Measurements from ENCODE around the gene CHI3L1. TPM values are rescaled to one million over a fixed set of nuclear protein-coding genes. Genes with fewer than 3 reads are reported as not detected.

CHI3L1 gene
- total RNA-seq, 1 experiment from 2014 or later = not detected

GRCh38 chr1:203148579-203148978 lies 37.9 kb downstream of the CHI3L1 start:
- POLR2A ChIA-PET = no interaction called here
- RAD21 ChIA-PET (ENCODE audit: low non-redundant PET in 1 of 2, low total read pairs in 2 of 2, uncharacterized antibody in 2 of 2, unreplicated experiment in 2 of 2) = no interaction called here
- no peak for DNase-seq (ENCODE audit: low read depth, low spot score)
- H4K20me1 ChIP-seq (ENCODE audit: insufficient read depth) = no peaks in the 10 kb centered on the region
- H3K9me3 ChIP-seq (ENCODE audit: control insufficient read depth in 1 of 2, insufficient read depth in 1 of 2, low read depth in 1 of 2, low read length in 2 of 2) = no peaks in the 10 kb centered on the region
- TF ChIP-seq, protein P1, sequence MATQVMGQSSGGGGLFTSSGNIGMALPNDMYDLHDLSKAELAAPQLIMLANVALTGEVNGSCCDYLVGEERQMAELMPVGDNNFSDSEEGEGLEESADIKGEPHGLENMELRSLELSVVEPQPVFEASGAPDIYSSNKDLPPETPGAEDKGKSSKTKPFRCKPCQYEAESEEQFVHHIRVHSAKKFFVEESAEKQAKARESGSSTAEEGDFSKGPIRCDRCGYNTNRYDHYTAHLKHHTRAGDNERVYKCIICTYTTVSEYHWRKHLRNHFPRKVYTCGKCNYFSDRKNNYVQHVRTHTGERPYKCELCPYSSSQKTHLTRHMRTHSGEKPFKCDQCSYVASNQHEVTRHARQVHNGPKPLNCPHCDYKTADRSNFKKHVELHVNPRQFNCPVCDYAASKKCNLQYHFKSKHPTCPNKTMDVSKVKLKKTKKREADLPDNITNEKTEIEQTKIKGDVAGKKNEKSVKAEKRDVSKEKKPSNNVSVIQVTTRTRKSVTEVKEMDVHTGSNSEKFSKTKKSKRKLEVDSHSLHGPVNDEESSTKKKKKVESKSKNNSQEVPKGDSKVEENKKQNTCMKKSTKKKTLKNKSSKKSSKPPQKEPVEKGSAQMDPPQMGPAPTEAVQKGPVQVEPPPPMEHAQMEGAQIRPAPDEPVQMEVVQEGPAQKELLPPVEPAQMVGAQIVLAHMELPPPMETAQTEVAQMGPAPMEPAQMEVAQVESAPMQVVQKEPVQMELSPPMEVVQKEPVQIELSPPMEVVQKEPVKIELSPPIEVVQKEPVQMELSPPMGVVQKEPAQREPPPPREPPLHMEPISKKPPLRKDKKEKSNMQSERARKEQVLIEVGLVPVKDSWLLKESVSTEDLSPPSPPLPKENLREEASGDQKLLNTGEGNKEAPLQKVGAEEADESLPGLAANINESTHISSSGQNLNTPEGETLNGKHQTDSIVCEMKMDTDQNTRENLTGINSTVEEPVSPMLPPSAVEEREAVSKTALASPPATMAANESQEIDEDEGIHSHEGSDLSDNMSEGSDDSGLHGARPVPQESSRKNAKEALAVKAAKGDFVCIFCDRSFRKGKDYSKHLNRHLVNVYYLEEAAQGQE (IDR thresholded peaks at IDR 0.05; ENCODE audit: low read depth) = no peak
- TF ChIP-seq CBX3 (IDR thresholded peaks at IDR 0.05; ENCODE audit: low read depth) (no peak), JUND (IDR thresholded peaks at IDR 0.05) (no peak), ZFX (IDR thresholded peaks at IDR 0.05) (no peak), SP1 (IDR thresholded peaks at IDR 0.05; ENCODE audit: low read depth) (no peak), FOSL1 (IDR thresholded peaks at IDR 0.05; ENCODE audit: low read depth) (no peak), EZH2 (IDR thresholded peaks at IDR 0.05) (no peak), ZNF274 (IDR thresholded peaks at IDR 0.05; ENCODE audit: low read depth, low read length) (no peak), POLR2A (IDR thresholded peaks at IDR 0.05; ENCODE audit: borderline replicate concordance, extremely low read depth, insufficient read depth, insufficient read length) (no peak)
- TF ChIP-seq, protein P2, sequence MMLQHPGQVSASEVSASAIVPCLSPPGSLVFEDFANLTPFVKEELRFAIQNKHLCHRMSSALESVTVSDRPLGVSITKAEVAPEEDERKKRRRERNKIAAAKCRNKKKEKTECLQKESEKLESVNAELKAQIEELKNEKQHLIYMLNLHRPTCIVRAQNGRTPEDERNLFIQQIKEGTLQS (IDR thresholded peaks at IDR 0.05) = no peak
- TF ChIP-seq, protein P3, sequence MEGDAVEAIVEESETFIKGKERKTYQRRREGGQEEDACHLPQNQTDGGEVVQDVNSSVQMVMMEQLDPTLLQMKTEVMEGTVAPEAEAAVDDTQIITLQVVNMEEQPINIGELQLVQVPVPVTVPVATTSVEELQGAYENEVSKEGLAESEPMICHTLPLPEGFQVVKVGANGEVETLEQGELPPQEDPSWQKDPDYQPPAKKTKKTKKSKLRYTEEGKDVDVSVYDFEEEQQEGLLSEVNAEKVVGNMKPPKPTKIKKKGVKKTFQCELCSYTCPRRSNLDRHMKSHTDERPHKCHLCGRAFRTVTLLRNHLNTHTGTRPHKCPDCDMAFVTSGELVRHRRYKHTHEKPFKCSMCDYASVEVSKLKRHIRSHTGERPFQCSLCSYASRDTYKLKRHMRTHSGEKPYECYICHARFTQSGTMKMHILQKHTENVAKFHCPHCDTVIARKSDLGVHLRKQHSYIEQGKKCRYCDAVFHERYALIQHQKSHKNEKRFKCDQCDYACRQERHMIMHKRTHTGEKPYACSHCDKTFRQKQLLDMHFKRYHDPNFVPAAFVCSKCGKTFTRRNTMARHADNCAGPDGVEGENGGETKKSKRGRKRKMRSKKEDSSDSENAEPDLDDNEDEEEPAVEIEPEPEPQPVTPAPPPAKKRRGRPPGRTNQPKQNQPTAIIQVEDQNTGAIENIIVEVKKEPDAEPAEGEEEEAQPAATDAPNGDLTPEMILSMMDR (IDR thresholded peaks at IDR 0.05 in 2 of 3, conservative IDR thresholded peaks at IDR 0.05 in 1 of 3; ENCODE audit: borderline replicate concordance in 1 of 3, insufficient read depth in 1 of 3, low read depth in 2 of 3, low read length in 2 of 3) = no peak
- TF ChIP-seq, protein P4, sequence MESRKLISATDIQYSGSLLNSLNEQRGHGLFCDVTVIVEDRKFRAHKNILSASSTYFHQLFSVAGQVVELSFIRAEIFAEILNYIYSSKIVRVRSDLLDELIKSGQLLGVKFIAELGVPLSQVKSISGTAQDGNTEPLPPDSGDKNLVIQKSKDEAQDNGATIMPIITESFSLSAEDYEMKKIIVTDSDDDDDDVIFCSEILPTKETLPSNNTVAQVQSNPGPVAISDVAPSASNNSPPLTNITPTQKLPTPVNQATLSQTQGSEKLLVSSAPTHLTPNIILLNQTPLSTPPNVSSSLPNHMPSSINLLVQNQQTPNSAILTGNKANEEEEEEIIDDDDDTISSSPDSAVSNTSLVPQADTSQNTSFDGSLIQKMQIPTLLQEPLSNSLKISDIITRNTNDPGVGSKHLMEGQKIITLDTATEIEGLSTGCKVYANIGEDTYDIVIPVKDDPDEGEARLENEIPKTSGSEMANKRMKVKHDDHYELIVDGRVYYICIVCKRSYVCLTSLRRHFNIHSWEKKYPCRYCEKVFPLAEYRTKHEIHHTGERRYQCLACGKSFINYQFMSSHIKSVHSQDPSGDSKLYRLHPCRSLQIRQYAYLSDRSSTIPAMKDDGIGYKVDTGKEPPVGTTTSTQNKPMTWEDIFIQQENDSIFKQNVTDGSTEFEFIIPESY (IDR thresholded peaks at IDR 0.05; ENCODE audit: extremely low read depth, insufficient replicate concordance, low read length) = no peak
- H3K27me3 ChIP-seq (ENCODE audit: insufficient read depth, low read length) = no peaks in the 10 kb centered on the region
- no peaks in the 10 kb centered on the region for H3K79me2 ChIP-seq (ENCODE audit: insufficient read depth, low read length)
- H3K4me1 ChIP-seq (ENCODE audit: control insufficient read depth in 1 of 2, insufficient read depth in 2 of 2, low read length in 2 of 2) = peaks cover 3 to 25% of the 10 kb centered on the region in 2 experiments; a peak in 3 of 4 replicates
- no peaks in the 10 kb centered on the region for H3K36me3 ChIP-seq (ENCODE audit: control insufficient read depth in 1 of 2, insufficient read depth in 2 of 2, low read length in 2 of 2)
- no peak overlapping the region for H3K4me3 ChIP-seq (replicated peaks in 1 of 2; ENCODE audit: low read depth in 1 of 2, low read length in 2 of 2)
- ATAC-seq = no peak
- H3K9ac ChIP-seq (ENCODE audit: low read length) = no peak overlapping the region
- H3K27ac ChIP-seq (ENCODE audit: low read depth, low read length) = no peak overlapping the region
- H2AFZ ChIP-seq (ENCODE audit: low read depth, low read length, poor library complexity, severe bottlenecking) = no peak overlapping the region
- no peak overlapping the region for H3K4me2 ChIP-seq (ENCODE audit: low read length)
- H3K9me2 ChIP-seq (ENCODE audit: insufficient read depth) = no peaks in the 10 kb centered on the region
- intact Hi-C loops (cut with micrococcal nuclease) = no loop called here
- CTCF ChIA-PET = interaction anchor here (1.0 to 2.9 kb wide), 6 partner anchors 14 to 23 kb away, joined by 3 to 20 read pairs (median 6); partner anchors contain the start of gene ADORA1
- BruUV-seq (replicated peaks) = no TSS peak
